MM.1S (cell line): ENCODE data around the gene SLC5A9.

Experiments used
- CTCF ChIP-seq: fragments of 300-600 bp; sonication (generic); IDR thresholded peaks from 2 replicates; pipeline ENCODE4 v1.5.1; 2016; ENCODE audit warnings: antibody characterized with exemption, low read length, mixed read lengths
- EZH2 ChIP-seq: fragments of 300-600 bp; sonication (generic); optimal IDR thresholded peaks from 2 replicates; pipeline ENCODE3; 2017; ENCODE audit warnings: low read depth, mild to moderate bottlenecking, antibody characterized with exemption, low read length, mixed read lengths
- EZH2phosphoT487 ChIP-seq: fragments of 300-600 bp; sonication (generic); IDR thresholded peaks from 2 replicates; pipeline ENCODE4 v1.6.1; 2018; ENCODE audit warnings: antibody characterized with exemption, low read length

GRCh38 chr1:48186306-48186839 is 36.1 kb upstream of the SLC5A9 start:
- TF ChIP-seq CTCF, result no peak
- TF ChIP-seq EZH2, result no peak
- TF ChIP-seq EZH2phosphoT487, result no peak
